ENCODE measurements around the gene ARIH1. TPM values are rescaled to one million over a fixed set of nuclear protein-coding genes. Genes with fewer than 3 reads are reported as not detected.

Gene ARIH1
- total and polyA plus RNA-seq, 2 of the 8 experiments (the other 6 are each of a cell fraction or from before 2014, with no cell fraction given), result 32.7 to 179 TPM

DNA sequence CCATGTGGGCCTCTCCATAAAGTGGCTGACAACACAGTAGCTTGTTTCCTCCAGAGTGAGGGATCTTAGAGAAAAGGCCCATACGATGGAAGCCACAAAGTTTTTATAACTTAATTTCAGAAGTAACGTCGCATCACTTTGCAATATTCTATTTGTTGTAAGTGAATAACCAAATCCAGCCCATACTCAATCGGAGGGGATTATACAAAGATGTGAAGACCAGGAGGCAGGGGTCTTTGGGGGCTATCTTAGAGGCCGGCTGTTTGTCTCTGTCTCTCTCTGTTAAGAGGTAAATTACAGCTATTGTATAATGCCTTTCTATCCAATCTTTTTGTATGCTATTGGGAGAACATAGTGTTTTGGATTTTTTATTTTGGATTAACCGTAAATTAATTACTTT is 9.1 kb downstream of the ARIH1 start:
- Histone ChIP-seq H3K14ac (ENCODE audit: insufficient read length) (no peak overlapping the region), H3K36me3 (ENCODE audit: control insufficient read depth in 2 of 4, insufficient read depth in 4 of 4, low read length in 3 of 4) (peaks cover 0 to 9% (median 4%) of the 10 kb centered on the region in 4 experiments; a peak in 2 of 8 replicates), H3K23me2 (ENCODE audit: low read depth, low read length) (no peaks in the 10 kb centered on the region), H3K9ac (replicated peaks in 1 of 4; ENCODE audit: extremely low read depth in 1 of 4, low read depth in 3 of 4, low read length in 3 of 4) (no peak overlapping the region), H3K4me3 (ENCODE audit: extremely low read depth in 1 of 4, insufficient read depth in 2 of 4, low read depth in 3 of 4, low read length in 4 of 4) (no peak overlapping the region), H3K27ac (ENCODE audit: low read depth, low read length) (no peak overlapping the region), H2BK120ac (replicated peaks; ENCODE audit: low read depth, low read length) (no peak overlapping the region), H3K9me3 (ENCODE audit: insufficient read depth in 2 of 2, low read depth in 1 of 2, low read length in 1 of 2) (no peaks in the 10 kb centered on the region), H3K27me3 (replicated peaks in 1 of 4; ENCODE audit: control insufficient read depth in 3 of 4, extremely low read depth in 1 of 4, insufficient read depth in 3 of 4, low read length in 3 of 4) (no peaks in the 10 kb centered on the region), H2AK5ac (ENCODE audit: low read depth, low read length) (no peak overlapping the region), H4K20me1 (replicated peaks in 1 of 2; ENCODE audit: control insufficient read depth in 1 of 2, insufficient read depth in 2 of 2, low read length in 2 of 2) (peaks cover 13 to 19% of the 10 kb centered on the region in 2 experiments), H3K79me2 (ENCODE audit: control insufficient read depth in 1 of 2, insufficient read depth in 2 of 2, low read length in 2 of 2) (peaks cover 40 to 99% of the 10 kb centered on the region in 2 experiments), H4K5ac (ENCODE audit: insufficient read length, low read depth, low read length) (no peak overlapping the region), H3K4me1 (replicated peaks in 1 of 4; ENCODE audit: control insufficient read depth in 3 of 4, insufficient read depth in 4 of 4, low read length in 3 of 4) (no peaks in the 10 kb centered on the region), H2BK20ac (ENCODE audit: low read length) (no peak overlapping the region), H3K4ac (replicated peaks; ENCODE audit: insufficient read length, low read depth, low read length) (no peak overlapping the region), H2BK15ac (ENCODE audit: low read length) (no peak overlapping the region), H3K18ac (ENCODE audit: extremely low read depth, low read length) (no peak overlapping the region), H3K23ac (ENCODE audit: insufficient read length) (no peak overlapping the region), H2BK5ac (ENCODE audit: low read depth, low read length) (no peak overlapping the region), H3K79me1 (ENCODE audit: low read depth, low read length) (peaks cover 2% of the 10 kb centered on the region; the same call in 1 of the 2 replicates), H4K91ac (replicated peaks; ENCODE audit: insufficient read length, low read length) (no peak overlapping the region), H4K8ac (ENCODE audit: extremely low read depth, insufficient read depth, low read length) (no peak overlapping the region; the same call in 1 of the 2 replicates), H3K56ac (replicated peaks; ENCODE audit: insufficient read length, low read depth, low read length) (no peak overlapping the region), H2AFZ (ENCODE audit: low read length) (no peak overlapping the region), H2BK12ac (ENCODE audit: low read depth, low read length) (no peak overlapping the region), H3K4me2 (ENCODE audit: insufficient read depth in 1 of 2, low read depth in 2 of 2, low read length in 2 of 2) (no peak overlapping the region)
- 90% methylated on average over 6 of the region's 6 CpGs; no CpG with 5 or more reads in 1 of the 2 experiments for WGBS, 2 experiments (ENCODE audit: extremely low coverage in 1 of 2, insufficient coverage in 1 of 2, insufficient read length in 1 of 2, insufficient replicate concordance in 2 of 2, low coverage in 1 of 2, low lambda C conversion rate in 2 of 2, missing lambda C conversion rate in 1 of 2)
- no peak for DNase-seq (ENCODE audit: low read depth in 1 of 2, low spot score in 2 of 2)
- no peak for FAIRE-seq
- CTCF ChIA-PET (ENCODE audit: partially characterized antibody), result interaction anchor here (0.6 to 1.9 kb wide), 3 partner anchors 10 to 1673 kb away, joined by 3 to 4 read pairs (median 4); no protein-coding TSS in a partner anchor
- POLR2A ChIA-PET (ENCODE audit: partially characterized antibody), result interaction anchor here (1.8 to 2.0 kb wide), 2 partner anchors 8 to 10 kb away, joined by 4 to 6 read pairs; no protein-coding TSS in a partner anchor
- no peak for TF ChIP-seq RNF2 (IDR thresholded peaks at IDR 0.05; ENCODE audit: borderline replicate concordance, low read depth, low read length, missing control alignments, poor library complexity, severe bottlenecking)
- TF ChIP-seq GTF2F1 (IDR thresholded peaks at IDR 0.05; ENCODE audit: borderline replicate concordance, low read depth, low read length), result no peak
- no peak for TF ChIP-seq TCF12 (IDR thresholded peaks at IDR 0.05; ENCODE audit: low read depth, low read length)
- TF ChIP-seq, protein P1, sequence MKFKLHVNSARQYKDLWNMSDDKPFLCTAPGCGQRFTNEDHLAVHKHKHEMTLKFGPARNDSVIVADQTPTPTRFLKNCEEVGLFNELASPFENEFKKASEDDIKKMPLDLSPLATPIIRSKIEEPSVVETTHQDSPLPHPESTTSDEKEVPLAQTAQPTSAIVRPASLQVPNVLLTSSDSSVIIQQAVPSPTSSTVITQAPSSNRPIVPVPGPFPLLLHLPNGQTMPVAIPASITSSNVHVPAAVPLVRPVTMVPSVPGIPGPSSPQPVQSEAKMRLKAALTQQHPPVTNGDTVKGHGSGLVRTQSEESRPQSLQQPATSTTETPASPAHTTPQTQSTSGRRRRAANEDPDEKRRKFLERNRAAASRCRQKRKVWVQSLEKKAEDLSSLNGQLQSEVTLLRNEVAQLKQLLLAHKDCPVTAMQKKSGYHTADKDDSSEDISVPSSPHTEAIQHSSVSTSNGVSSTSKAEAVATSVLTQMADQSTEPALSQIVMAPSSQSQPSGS (IDR thresholded peaks at IDR 0.05; ENCODE audit: low read length), result no peak
- no peak for TF ChIP-seq NRF1 (IDR thresholded peaks at IDR 0.05; ENCODE audit: low read depth, low read length)
- no peak for TF ChIP-seq SRF (IDR thresholded peaks at IDR 0.05; ENCODE audit: low read depth, low read length)
- TF ChIP-seq, protein P2, sequence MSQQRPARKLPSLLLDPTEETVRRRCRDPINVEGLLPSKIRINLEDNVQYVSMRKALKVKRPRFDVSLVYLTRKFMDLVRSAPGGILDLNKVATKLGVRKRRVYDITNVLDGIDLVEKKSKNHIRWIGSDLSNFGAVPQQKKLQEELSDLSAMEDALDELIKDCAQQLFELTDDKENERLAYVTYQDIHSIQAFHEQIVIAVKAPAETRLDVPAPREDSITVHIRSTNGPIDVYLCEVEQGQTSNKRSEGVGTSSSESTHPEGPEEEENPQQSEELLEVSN (IDR thresholded peaks at IDR 0.05), result no peak
- no peak for TF ChIP-seq POLR2A (IDR thresholded peaks at IDR 0.05; ENCODE audit: control extremely low read depth in 1 of 2, low read depth in 2 of 2, low read length in 2 of 2)
- TF ChIP-seq HDAC6 (IDR thresholded peaks at IDR 0.05; ENCODE audit: low read depth, low read length), result no peak
- no peak for TF ChIP-seq CTBP2 (IDR thresholded peaks at IDR 0.05; ENCODE audit: borderline replicate concordance, insufficient read depth, insufficient read length, low read length)
- no peak for TF ChIP-seq TAF7 (optimal IDR thresholded peaks at IDR 0.05; ENCODE audit: borderline replicate concordance, low read depth, low read length)
